ENCODE results near the gene FAM171A2. TPM values are rescaled to one million over a fixed set of nuclear protein-coding genes. Genes with fewer than 3 reads are reported as not detected.

FAM171A2 gene
- total and polyA plus RNA-seq, 2 of the 8 experiments (the other 6 are each of a cell fraction or from before 2014, with no cell fraction given) = 21.9 to 24.1 TPM

DNA sequence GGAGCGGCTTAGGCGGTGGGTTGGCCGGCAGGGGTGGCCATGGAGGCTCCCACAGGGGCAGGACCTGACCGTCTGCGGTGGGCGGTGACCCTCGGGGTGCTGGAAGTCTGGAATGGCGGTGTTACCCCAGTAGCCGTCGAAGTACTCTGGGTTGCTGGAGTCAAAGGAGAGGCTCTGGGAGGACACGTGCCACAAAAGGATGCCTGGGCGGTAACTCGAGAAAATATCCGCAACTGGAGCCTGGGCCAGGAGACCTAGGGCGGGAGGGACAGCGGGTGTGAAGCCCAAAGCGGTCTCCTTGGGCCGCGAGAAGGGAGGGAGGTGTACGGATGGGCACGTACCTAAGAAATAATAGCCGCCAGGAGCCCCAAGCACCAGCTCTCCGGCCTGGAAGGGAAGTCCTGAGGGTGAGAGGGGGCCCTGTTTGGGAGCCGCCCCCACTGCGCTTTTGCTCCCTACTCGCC, 21.2 kb upstream of the FAM171A2 start:
- peak overlapping the region; percentile 31 to 74 (median 42) for H3K4me3 ChIP-seq (ENCODE audit: extremely low read depth in 1 of 4, insufficient read depth in 2 of 4, low read depth in 3 of 4, low read length in 4 of 4)
- peak overlapping the region; percentile 75; the same call in 1 of the 2 replicates for H2BK12ac ChIP-seq (ENCODE audit: low read depth, low read length)
- no peak overlapping the region for H2BK5ac ChIP-seq (ENCODE audit: low read depth, low read length)
- peak overlapping the region; percentile 64; the same call in 1 of the 2 replicates for H3K18ac ChIP-seq (ENCODE audit: extremely low read depth, low read length)
- H2AK5ac ChIP-seq (ENCODE audit: low read depth, low read length) = no peak overlapping the region
- H3K79me1 ChIP-seq (ENCODE audit: low read depth, low read length) = no peaks in the 10 kb centered on the region
- H3K56ac ChIP-seq (replicated peaks; ENCODE audit: insufficient read length, low read depth, low read length) = no peak overlapping the region
- no peaks in the 10 kb centered on the region for H3K79me2 ChIP-seq (ENCODE audit: control insufficient read depth in 1 of 2, insufficient read depth in 2 of 2, low read length in 2 of 2)
- no peak overlapping the region for H3K14ac ChIP-seq (ENCODE audit: insufficient read length)
- H3K4ac ChIP-seq (replicated peaks; ENCODE audit: insufficient read length, low read depth, low read length) = no peak overlapping the region
- H3K23ac ChIP-seq (ENCODE audit: insufficient read length) = no peak overlapping the region
- DNase-seq (ENCODE audit: low read depth in 1 of 2, low spot score in 2 of 2) (peak in 1 of 2 experiments; percentile 81), FAIRE-seq (no peak)
- H4K8ac ChIP-seq (ENCODE audit: extremely low read depth, insufficient read depth, low read length) = peak overlapping the region; percentile 89
- ChIA-PET CTCF (ENCODE audit: partially characterized antibody) (interaction anchor here (0.8 to 3.0 kb wide), 9 partner anchors 9 to 127 kb away, joined by 3 to 24 read pairs (median 4); no protein-coding TSS in a partner anchor), POLR2A (ENCODE audit: partially characterized antibody) (interaction anchor here (0.8 to 2.2 kb wide), 4 partner anchors 9 to 76 kb away, joined by 3 to 10 read pairs (median 6); partner anchors contain the start of gene RUNDC3A)
- no peak overlapping the region for H3K27ac ChIP-seq (ENCODE audit: low read depth, low read length)
- H2BK120ac ChIP-seq (replicated peaks; ENCODE audit: low read depth, low read length) = peak overlapping the region; percentile 65
- H4K91ac ChIP-seq (replicated peaks; ENCODE audit: insufficient read length, low read length) = peak overlapping the region; percentile 60
- H3K4me1 ChIP-seq (replicated peaks in 1 of 4; ENCODE audit: control insufficient read depth in 3 of 4, insufficient read depth in 4 of 4, low read length in 3 of 4) = peaks cover 3 to 21% (median 7%) of the 10 kb centered on the region in 4 experiments; a peak in 6 of 7 replicates
- 0 out of 2 replicates have a peak overlapping the region, but pooled peaks have one; percentile 61 for H2BK15ac ChIP-seq (ENCODE audit: low read length)
- peak overlapping the region; percentile 47; the same call in 1 of the 2 replicates for H2AFZ ChIP-seq (ENCODE audit: low read length)
- peaks cover 0 to 4% of the 10 kb centered on the region in 2 experiments for H4K20me1 ChIP-seq (replicated peaks in 1 of 2; ENCODE audit: control insufficient read depth in 1 of 2, insufficient read depth in 2 of 2, low read length in 2 of 2)
- H3K9me3 ChIP-seq (ENCODE audit: insufficient read depth in 2 of 2, low read depth in 1 of 2, low read length in 1 of 2) = no peaks in the 10 kb centered on the region
- whole genome bisulfite sequencing, 2 experiments (ENCODE audit: extremely low coverage in 1 of 2, insufficient coverage in 1 of 2, insufficient read length in 1 of 2, insufficient replicate concordance in 2 of 2, low coverage in 1 of 2, low lambda C conversion rate in 2 of 2, missing lambda C conversion rate in 1 of 2) = 4% methylated on average over 20 of the region's 26 CpGs; no CpG with 5 or more reads in 1 of the 2 experiments
- no peak overlapping the region for H3K9ac ChIP-seq (replicated peaks in 1 of 4; ENCODE audit: extremely low read depth in 1 of 4, low read depth in 3 of 4, low read length in 3 of 4)
- H4K5ac ChIP-seq (ENCODE audit: insufficient read length, low read depth, low read length) = no peak overlapping the region
- H3K36me3 ChIP-seq (ENCODE audit: control insufficient read depth in 2 of 4, insufficient read depth in 4 of 4, low read length in 3 of 4) = no peaks in the 10 kb centered on the region
- 0 out of 2 replicates have a peak overlapping the region, but pooled peaks have one; percentile 1 for H2BK20ac ChIP-seq (ENCODE audit: low read length)
- H3K4me2 ChIP-seq (ENCODE audit: insufficient read depth in 1 of 2, low read depth in 2 of 2, low read length in 2 of 2) = peak overlapping the region; percentile 84 to 93
- H3K23me2 ChIP-seq (ENCODE audit: low read depth, low read length) = peaks cover 12% of the 10 kb centered on the region; the same call in 1 of the 2 replicates
- peaks cover 10 to 34% (median 31%) of the 10 kb centered on the region in 4 experiments for H3K27me3 ChIP-seq (replicated peaks in 1 of 4; ENCODE audit: control insufficient read depth in 3 of 4, extremely low read depth in 1 of 4, insufficient read depth in 3 of 4, low read length in 3 of 4)
- TF ChIP-seq BRCA1 (IDR thresholded peaks at IDR 0.05; ENCODE audit: low read depth, low read length) = no peak
- TF ChIP-seq, protein P1, sequence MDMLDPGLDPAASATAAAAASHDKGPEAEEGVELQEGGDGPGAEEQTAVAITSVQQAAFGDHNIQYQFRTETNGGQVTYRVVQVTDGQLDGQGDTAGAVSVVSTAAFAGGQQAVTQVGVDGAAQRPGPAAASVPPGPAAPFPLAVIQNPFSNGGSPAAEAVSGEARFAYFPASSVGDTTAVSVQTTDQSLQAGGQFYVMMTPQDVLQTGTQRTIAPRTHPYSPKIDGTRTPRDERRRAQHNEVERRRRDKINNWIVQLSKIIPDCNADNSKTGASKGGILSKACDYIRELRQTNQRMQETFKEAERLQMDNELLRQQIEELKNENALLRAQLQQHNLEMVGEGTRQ (IDR thresholded peaks at IDR 0.05; ENCODE audit: low read length) = no peak
- TF ChIP-seq GTF2F1 (IDR thresholded peaks at IDR 0.05; ENCODE audit: borderline replicate concordance, low read depth, low read length) = no peak
- TF ChIP-seq RXRA (IDR thresholded peaks at IDR 0.05; ENCODE audit: insufficient read depth, low read depth, low read length) = no peak
- no peak for TF ChIP-seq CBX8 (IDR thresholded peaks at IDR 0.05; ENCODE audit: borderline replicate concordance, low read depth, low read length)
- no peak for TF ChIP-seq CTBP2 (IDR thresholded peaks at IDR 0.05; ENCODE audit: borderline replicate concordance, insufficient read depth, insufficient read length, low read length)
- TF ChIP-seq, protein P2, sequence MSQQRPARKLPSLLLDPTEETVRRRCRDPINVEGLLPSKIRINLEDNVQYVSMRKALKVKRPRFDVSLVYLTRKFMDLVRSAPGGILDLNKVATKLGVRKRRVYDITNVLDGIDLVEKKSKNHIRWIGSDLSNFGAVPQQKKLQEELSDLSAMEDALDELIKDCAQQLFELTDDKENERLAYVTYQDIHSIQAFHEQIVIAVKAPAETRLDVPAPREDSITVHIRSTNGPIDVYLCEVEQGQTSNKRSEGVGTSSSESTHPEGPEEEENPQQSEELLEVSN (IDR thresholded peaks at IDR 0.05) = peak; percentile 99
- no peak for TF ChIP-seq POU5F1 (IDR thresholded peaks at IDR 0.05; ENCODE audit: low read depth, low read length)

Data from H1 (cell line).